HCT116 (cell line): ENCODE data around the gene ADRM1.

Experiments
- ELF1 ChIP-seq: IDR thresholded peaks from 2 replicates; pipeline ENCODE4 v1.6.1; 2012; ENCODE audit warnings: low read depth, borderline replicate concordance
- EZH2 ChIP-seq: fragments of 200-600 bp; sonication (generic); IDR thresholded peaks from 2 replicates; pipeline ENCODE4 v1.6.1; 2017; ENCODE audit warnings: antibody characterized with exemption, mixed run types
- POLR2A ChIP-seq: IDR thresholded peaks from 2 replicates; pipeline ENCODE4 v1.7.0; 2011; ENCODE audit warnings: borderline replicate concordance; ENCODE audit not compliant: insufficient read depth, insufficient read length; ENCODE audit errors: extremely low read depth
- POLR2AphosphoS5 ChIP-seq: IDR thresholded peaks from 2 replicates; pipeline ENCODE4 v1.6.1; 2011; ENCODE audit warnings: mild to moderate bottlenecking, low read depth, low read length, moderate library complexity
- SP1 ChIP-seq: IDR thresholded peaks from 2 replicates; pipeline ENCODE4 v1.6.1; 2012; ENCODE audit warnings: low read depth
- SRF ChIP-seq: IDR thresholded peaks from 2 replicates; pipeline ENCODE4 v1.6.1; 2012; ENCODE audit warnings: low read depth
- YY1 ChIP-seq: IDR thresholded peaks from 2 replicates; pipeline ENCODE4 v1.6.1; 2011; ENCODE audit warnings: low read length, low read depth, moderate library complexity, mild to moderate bottlenecking; ENCODE audit not compliant: insufficient replicate concordance; ENCODE audit errors: extremely low read depth
- ZNF274 ChIP-seq: fragments of 200-500 bp; sonication (Bioruptor generic); IDR thresholded peaks from 2 replicates; pipeline ENCODE4 v1.6.1; 2014; ENCODE audit warnings: mild to moderate bottlenecking, low read depth, low read length, inconsistent platforms
- TF ChIP-seq, protein P1 (sequence below), 3 experiments: fragments of 200-600 bp in 1 of 3; sonication (generic) in 1 of 3; IDR thresholded peaks in 2 of 3; conservative IDR thresholded peaks in 1 of 3; 2 replicates each; pipeline ENCODE4 v1.5.1; 2012 to 2017; ENCODE audit warnings: low read depth in 2 of 3, low read length in 2 of 3, antibody characterized with exemption in 1 of 3, borderline replicate concordance in 1 of 3, control low read depth in 1 of 3, mild to moderate bottlenecking in 1 of 3, mixed read lengths in 1 of 3, mixed run types in 1 of 3, moderate library complexity in 1 of 3; ENCODE audit not compliant: insufficient read depth in 1 of 3

DNA sequence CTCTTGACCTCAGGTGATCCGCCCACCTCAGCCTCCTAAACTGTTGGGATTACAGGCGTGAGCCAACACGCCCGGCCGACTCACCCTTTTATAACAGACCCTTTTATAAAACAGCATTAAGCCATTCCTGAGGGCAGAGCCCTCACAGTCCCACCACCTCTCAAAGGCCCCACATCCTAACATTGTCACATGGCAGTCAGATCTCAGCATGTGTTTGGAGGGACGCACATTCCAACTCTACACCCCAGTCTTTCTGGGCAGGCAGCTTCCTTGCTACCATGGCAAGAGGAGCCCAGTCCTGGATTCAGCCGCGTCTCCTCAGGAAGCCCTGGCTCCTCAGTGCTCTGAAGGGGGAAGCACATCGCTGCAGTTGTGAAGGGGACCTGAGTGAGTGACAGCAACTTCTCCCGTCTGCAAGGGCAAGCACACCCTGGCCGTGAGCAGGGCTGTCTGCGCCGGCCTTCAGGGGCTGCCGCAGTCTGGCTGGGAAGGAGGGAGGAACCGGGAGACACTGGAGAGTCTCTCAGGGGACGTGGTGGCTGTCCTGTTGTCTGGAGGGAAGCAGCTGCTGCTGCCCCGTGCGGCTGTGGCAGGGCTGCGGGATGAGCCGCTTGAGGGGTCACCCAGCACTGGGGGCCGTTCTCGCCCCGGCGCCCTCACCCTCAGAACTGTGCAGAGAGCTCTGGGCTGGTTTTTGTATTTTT is 48.6 kb upstream of the ADRM1 start:
- TF ChIP-seq, protein P1, sequence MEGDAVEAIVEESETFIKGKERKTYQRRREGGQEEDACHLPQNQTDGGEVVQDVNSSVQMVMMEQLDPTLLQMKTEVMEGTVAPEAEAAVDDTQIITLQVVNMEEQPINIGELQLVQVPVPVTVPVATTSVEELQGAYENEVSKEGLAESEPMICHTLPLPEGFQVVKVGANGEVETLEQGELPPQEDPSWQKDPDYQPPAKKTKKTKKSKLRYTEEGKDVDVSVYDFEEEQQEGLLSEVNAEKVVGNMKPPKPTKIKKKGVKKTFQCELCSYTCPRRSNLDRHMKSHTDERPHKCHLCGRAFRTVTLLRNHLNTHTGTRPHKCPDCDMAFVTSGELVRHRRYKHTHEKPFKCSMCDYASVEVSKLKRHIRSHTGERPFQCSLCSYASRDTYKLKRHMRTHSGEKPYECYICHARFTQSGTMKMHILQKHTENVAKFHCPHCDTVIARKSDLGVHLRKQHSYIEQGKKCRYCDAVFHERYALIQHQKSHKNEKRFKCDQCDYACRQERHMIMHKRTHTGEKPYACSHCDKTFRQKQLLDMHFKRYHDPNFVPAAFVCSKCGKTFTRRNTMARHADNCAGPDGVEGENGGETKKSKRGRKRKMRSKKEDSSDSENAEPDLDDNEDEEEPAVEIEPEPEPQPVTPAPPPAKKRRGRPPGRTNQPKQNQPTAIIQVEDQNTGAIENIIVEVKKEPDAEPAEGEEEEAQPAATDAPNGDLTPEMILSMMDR (IDR thresholded peaks at IDR 0.05 in 2 of 3, conservative IDR thresholded peaks at IDR 0.05 in 1 of 3; ENCODE audit: borderline replicate concordance in 1 of 3, insufficient read depth in 1 of 3, low read depth in 2 of 3, low read length in 2 of 3) = no peak
- TF ChIP-seq YY1 = no peak
- TF ChIP-seq SP1 = no peak
- TF ChIP-seq ELF1 = no peak
- no peak for TF ChIP-seq POLR2AphosphoS5
- no peak for TF ChIP-seq POLR2A
- no peak for TF ChIP-seq SRF
- no peak for TF ChIP-seq ZNF274
- TF ChIP-seq EZH2 = no peak
